Measurements from ENCODE around the gene TRAP1.

GRCh38 chr16:3608069-3608468 lies 109.3 kb downstream of the TRAP1 start:
- TF ChIP-seq CTCF (conservative IDR thresholded peaks at IDR 0.05) (no peak), EZH2 (IDR thresholded peaks at IDR 0.05; ENCODE audit: low read depth) (no peak)

Data from PC-9 (cell line).